HL-60 (cell line): ENCODE measurements around the gene TMIE.

Source experiments
- DNase-seq, 2 experiments: peaks; one replicate each; pipeline ENCODE4 v3.0.0-alpha.2; 2010 to 2020; ENCODE audit warnings: low read depth in 1 of 2, low spot score in 1 of 2
- H3K27ac ChIP-seq: fragments of 250-450 bp; sonication (Bioruptor Pico); replicated peaks from 2 replicates; pipeline ENCODE4 v1.5.1; 2020; ENCODE audit warnings: mild to moderate bottlenecking, moderate library complexity
- H3K27me3 ChIP-seq: fragments of 250-450 bp; sonication (Bioruptor Pico); 2 replicates; pipeline ENCODE4 v1.5.1; 2021; ENCODE audit warnings: mild to moderate bottlenecking, moderate library complexity; ENCODE audit not compliant: insufficient read depth, poor library complexity, severe bottlenecking
- H3K4me3 ChIP-seq: replicated peaks from 2 replicates; pipeline ENCODE4 v1.5.1; 2011; ENCODE audit warnings: mild to moderate bottlenecking, control low read depth, low read length; ENCODE audit not compliant: insufficient read depth
- CTCF ChIP-seq: IDR thresholded peaks from one replicate; pipeline ENCODE4 v1.5.1; 2011; ENCODE audit warnings: low read length, control low read depth, inconsistent platforms; ENCODE audit not compliant: insufficient read depth
- GABPA ChIP-seq: IDR thresholded peaks from 2 replicates; pipeline ENCODE4 v1.6.1; 2012; ENCODE audit warnings: low read depth
- POLR2AphosphoS5 ChIP-seq: IDR thresholded peaks from 2 replicates; pipeline ENCODE4 v1.6.1; 2012; ENCODE audit warnings: low read depth
- REST ChIP-seq: IDR thresholded peaks from 2 replicates; pipeline ENCODE4 v1.6.1; 2012; ENCODE audit warnings: low read depth; ENCODE audit not compliant: insufficient replicate concordance
- SPI1 ChIP-seq: IDR thresholded peaks from 2 replicates; pipeline ENCODE4 v1.6.1; 2012; ENCODE audit warnings: low read depth, mild to moderate bottlenecking, borderline replicate concordance

TMIE gene

GRCh38 chr3:46684891-46685290 lies 16.3 kb upstream of the TMIE start:
- H3K4me3 ChIP-seq: no peak overlapping the region
- no peaks in the 10 kb centered on the region for H3K27me3 ChIP-seq
- DNase-seq: no peak
- TF ChIP-seq REST: no peak
- no peak for TF ChIP-seq CTCF
- no peak for TF ChIP-seq GABPA
- no peak for TF ChIP-seq POLR2AphosphoS5
- no peak for TF ChIP-seq SPI1
- H3K27ac ChIP-seq: no peak overlapping the region

GRCh38 chr3:46685446-46685845 lies 15.7 kb upstream of the TMIE start:
- TF ChIP-seq GABPA (no peak), SPI1 (no peak), REST (no peak)
- H3K27me3 ChIP-seq: no peaks in the 10 kb centered on the region
- H3K4me3 ChIP-seq: no peak overlapping the region
- no peak overlapping the region for H3K27ac ChIP-seq
- no peak for DNase-seq

GRCh38 chr3:46690798-46691197 lies 10.4 kb upstream of the TMIE start:
- Histone ChIP-seq H3K4me3 (no peak overlapping the region), H3K27me3 (peaks cover 3% of the 10 kb centered on the region), H3K27ac (no peak overlapping the region)
- TF ChIP-seq GABPA (no peak), REST (no peak), POLR2AphosphoS5 (no peak), SPI1 (no peak), CTCF (no peak)
- DNase-seq: no peak

- DNase-seq: no peak
- TF ChIP-seq REST (no peak), CTCF (no peak), SPI1 (no peak), POLR2AphosphoS5 (no peak), GABPA (no peak)
- H3K27ac ChIP-seq: no peak overlapping the region
- H3K4me3 ChIP-seq: no peak overlapping the region
- H3K27me3 ChIP-seq: peaks cover 3% of the 10 kb centered on the region
Measured at GRCh38 chr3:46692566-46692990, 8.6 kb upstream of the TMIE start.
